OCI-LY7 (cell line): ENCODE measurements around the gene CD28.

Experiments
- EZH2phosphoT487 ChIP-seq: fragments of 200-600 bp; sonication (generic); IDR thresholded peaks from 2 replicates; pipeline ENCODE4 v1.6.1; 2018; ENCODE audit warnings: low read depth, borderline replicate concordance, mild to moderate bottlenecking, mixed run types, antibody characterized with exemption, low read length, moderate library complexity, mixed read lengths
- TF ChIP-seq, protein P1 (sequence below): fragments of 200-600 bp; sonication (generic); conservative IDR thresholded peaks from 2 replicates; pipeline ENCODE4 v1.5.1; 2014; ENCODE audit warnings: mild to moderate bottlenecking, antibody characterized with exemption, low read length, moderate library complexity, mixed read lengths

GRCh38 chr2:203777030-203777429, 70.6 kb downstream of the CD28 start:
- no peak for TF ChIP-seq EZH2phosphoT487
- TF ChIP-seq, protein P1, sequence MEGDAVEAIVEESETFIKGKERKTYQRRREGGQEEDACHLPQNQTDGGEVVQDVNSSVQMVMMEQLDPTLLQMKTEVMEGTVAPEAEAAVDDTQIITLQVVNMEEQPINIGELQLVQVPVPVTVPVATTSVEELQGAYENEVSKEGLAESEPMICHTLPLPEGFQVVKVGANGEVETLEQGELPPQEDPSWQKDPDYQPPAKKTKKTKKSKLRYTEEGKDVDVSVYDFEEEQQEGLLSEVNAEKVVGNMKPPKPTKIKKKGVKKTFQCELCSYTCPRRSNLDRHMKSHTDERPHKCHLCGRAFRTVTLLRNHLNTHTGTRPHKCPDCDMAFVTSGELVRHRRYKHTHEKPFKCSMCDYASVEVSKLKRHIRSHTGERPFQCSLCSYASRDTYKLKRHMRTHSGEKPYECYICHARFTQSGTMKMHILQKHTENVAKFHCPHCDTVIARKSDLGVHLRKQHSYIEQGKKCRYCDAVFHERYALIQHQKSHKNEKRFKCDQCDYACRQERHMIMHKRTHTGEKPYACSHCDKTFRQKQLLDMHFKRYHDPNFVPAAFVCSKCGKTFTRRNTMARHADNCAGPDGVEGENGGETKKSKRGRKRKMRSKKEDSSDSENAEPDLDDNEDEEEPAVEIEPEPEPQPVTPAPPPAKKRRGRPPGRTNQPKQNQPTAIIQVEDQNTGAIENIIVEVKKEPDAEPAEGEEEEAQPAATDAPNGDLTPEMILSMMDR: no peak
